GM23338 (cell line): ENCODE measurements around the gene STRBP. TPM values are rescaled to one million over a fixed set of nuclear protein-coding genes. Genes with fewer than 3 reads are reported as not detected.

Experiments
- ATAC-seq: fragments of 200-7000 bp; cut with Tn5 transposase; 3 replicates; pipeline ENCODE4 v1.9.1; 2020
- DNase-seq: peaks from one replicate; pipeline ENCODE4 v3.0.0-alpha.2; 2015; ENCODE audit warnings: low spot score
- H2AFZ ChIP-seq: fragments of 200-600 bp; sonication (generic); 2 replicates; pipeline ENCODE4 v1.8.0; 2016; ENCODE audit warnings: antibody characterized with exemption, mild to moderate bottlenecking, moderate library complexity
- H3F3A ChIP-seq: fragments of 200-600 bp; sonication (generic); replicated peaks from 2 replicates; pipeline ENCODE4 v1.8.0; 2017; ENCODE audit warnings: antibody characterized with exemption, mixed run types, low read depth
- H3K27ac ChIP-seq: fragments of 200-600 bp; sonication (generic); 2 replicates; pipeline ENCODE4 v1.6.1; 2016; ENCODE audit warnings: low read depth
- H3K27me3 ChIP-seq: fragments of 200-600 bp; sonication (generic); 2 replicates; pipeline ENCODE4 v1.8.0; 2016; ENCODE audit warnings: mild to moderate bottlenecking, mixed run types, moderate library complexity; ENCODE audit not compliant: insufficient read depth
- H3K36me3 ChIP-seq: fragments of 200-600 bp; sonication (generic); 2 replicates; pipeline ENCODE4 v1.8.0; 2016; ENCODE audit warnings: mild to moderate bottlenecking; ENCODE audit not compliant: insufficient read depth
- H3K4me1 ChIP-seq: fragments of 200-600 bp; sonication (generic); 2 replicates; pipeline ENCODE4 v1.8.0; 2016; ENCODE audit warnings: mild to moderate bottlenecking, moderate library complexity; ENCODE audit not compliant: insufficient read depth
- H3K4me2 ChIP-seq: fragments of 200-600 bp; sonication (generic); 2 replicates; pipeline ENCODE4 v1.7.1; 2017; ENCODE audit warnings: mixed run types
- H3K4me3 ChIP-seq: fragments of 200-600 bp; sonication (generic); 2 replicates; pipeline ENCODE4 v1.6.1; 2016; ENCODE audit warnings: mixed run types
- H3K79me2 ChIP-seq: fragments of 200-600 bp; sonication (generic); replicated peaks from 2 replicates; pipeline ENCODE4 v1.8.0; 2017; ENCODE audit warnings: mild to moderate bottlenecking; ENCODE audit not compliant: insufficient read depth
- H3K9me2 ChIP-seq: fragments of 200-600 bp; sonication (generic); 2 replicates; pipeline ENCODE4 v1.8.0; 2017; ENCODE audit not compliant: insufficient read depth
- H4K20me1 ChIP-seq: fragments of 200-600 bp; sonication (generic); replicated peaks from 2 replicates; pipeline ENCODE4 v1.8.0; 2017; ENCODE audit warnings: mild to moderate bottlenecking; ENCODE audit not compliant: insufficient read depth
- H3K27ac Mint-ChIP-seq: 2 replicates; pipeline ENCODE4 v1.8.0; 2020; ENCODE audit warnings: inconsistent platforms, mild to moderate bottlenecking, moderate library complexity, mixed read lengths
- H3K27me3 Mint-ChIP-seq: 3 replicates; pipeline ENCODE4 v1.8.0; 2022; ENCODE audit warnings: low read depth, mild to moderate bottlenecking, moderate library complexity, mixed read lengths, inconsistent platforms; ENCODE audit not compliant: insufficient read depth, poor library complexity
- H3K36me3 Mint-ChIP-seq: 3 replicates; pipeline ENCODE4 v1.8.0; 2021; ENCODE audit warnings: low read depth, mild to moderate bottlenecking, inconsistent platforms, moderate library complexity, mixed read lengths
- H3K4me1 Mint-ChIP-seq: 3 replicates; pipeline ENCODE4 v1.8.0; 2020; ENCODE audit warnings: mild to moderate bottlenecking, inconsistent platforms, mixed read lengths
- H3K4me3 Mint-ChIP-seq: 3 replicates; pipeline ENCODE4 v1.8.0; 2021; ENCODE audit warnings: moderate library complexity, mild to moderate bottlenecking, inconsistent platforms, mixed read lengths
- H3K9me3 Mint-ChIP-seq: 3 replicates; pipeline ENCODE4 v1.8.0; 2020; ENCODE audit warnings: moderate library complexity, mild to moderate bottlenecking, inconsistent platforms, mixed read lengths
- CREB1 ChIP-seq: fragments of 250-450 bp; sonication (Bioruptor Pico); IDR thresholded peaks from 2 replicates; pipeline ENCODE4 v1.5.0; 2020; ENCODE audit warnings: low read depth, mild to moderate bottlenecking, moderate library complexity
- CTCF ChIP-seq, 2 experiments: fragments of 200-600 bp in 1 of 2; sonication (generic) in 1 of 2; conservative IDR thresholded peaks; 2 replicates each; pipeline versions ENCODE4 v1.5.1 to v1.6.1; 2016 to 2017; ENCODE audit warnings: antibody characterized with exemption in 2 of 2, low read depth in 2 of 2, mild to moderate bottlenecking in 2 of 2, moderate library complexity in 1 of 2
- ETS1 ChIP-seq: IDR thresholded peaks from 2 replicates; pipeline ENCODE4 v1.6.1; 2016; ENCODE audit warnings: antibody characterized with exemption
- EZH2 ChIP-seq: fragments of 200-600 bp; sonication (generic); IDR thresholded peaks from one replicate; pipeline ENCODE4 v1.8.0; 2017; ENCODE audit warnings: antibody characterized with exemption, mild to moderate bottlenecking, low read depth; ENCODE audit not compliant: unreplicated experiment
- EZH2phosphoT487 ChIP-seq: fragments of 200-600 bp; sonication (generic); IDR thresholded peaks from one replicate; pipeline ENCODE4 v1.8.1; 2018; ENCODE audit warnings: antibody characterized with exemption; ENCODE audit not compliant: unreplicated experiment
- JUNB ChIP-seq: IDR thresholded peaks from one replicate; pipeline ENCODE4 v1.6.1; 2016; ENCODE audit warnings: antibody characterized with exemption; ENCODE audit not compliant: unreplicated experiment
- REST ChIP-seq: IDR thresholded peaks from one replicate; pipeline ENCODE4 v1.6.1; 2018; ENCODE audit warnings: antibody characterized with exemption; ENCODE audit not compliant: unreplicated experiment
- ZNF114 ChIP-seq: fragments of 250-450 bp; sonication (Bioruptor Pico); IDR thresholded peaks from 2 replicates; pipeline ENCODE4 v1.5.0; 2020; ENCODE audit warnings: mild to moderate bottlenecking, moderate library complexity
- ZNF331 ChIP-seq: fragments of 250-450 bp; sonication (Bioruptor Pico); IDR thresholded peaks from 2 replicates; pipeline ENCODE4 v1.5.0; 2020; ENCODE audit warnings: low read depth, mild to moderate bottlenecking, moderate library complexity
- polyA plus RNA-seq: library from polyadenylated mRNA; unstranded; fragments of >200 nt; fragmentation: Nextera tagmentation; extraction: Ambion mirVana; gene quantifications from 2 replicates; pipeline ENCODE4 v1.2.1, GENCODE V29; 2016
- total RNA-seq: library from RNA; depleted of rRNA; stranded (reverse); fragments of >200 nt; shearing (Covaris generic); gene quantifications from 2 replicates; pipeline ENCODE4 v1.2.3, GENCODE V29; 2014

Gene STRBP
- total and polyA plus RNA-seq, 2 experiments from 2014 or later: 80.5 to 116 TPM

GRCh38 chr9:123073991-123074422 lies 194.4 kb downstream of the STRBP start (continued):
- no peak for TF ChIP-seq CREB1 (CRISPR knock-in tag)
- no peak for TF ChIP-seq ZNF114 (CRISPR knock-in tag)
- TF ChIP-seq ETS1: no peak
- TF ChIP-seq REST: no peak
- no peak for TF ChIP-seq JUNB
- TF ChIP-seq EZH2: no peak
- no peak for TF ChIP-seq ZNF331 (CRISPR knock-in tag)
- no peak for TF ChIP-seq EZH2phosphoT487
- TF ChIP-seq CTCF (conservative IDR thresholded peaks at IDR 0.05; ENCODE audit: low read depth in 2 of 2): no peak

GRCh38 chr9:123073441-123073840 lies 194.9 kb downstream of the STRBP start:
- H3K27me3 Mint-ChIP-seq: no peaks in the 10 kb centered on the region

More at GRCh38 chr9:123073441-123073840, 194.9 kb downstream of the STRBP start:
- Histone ChIP-seq H3F3A (no peaks in the 10 kb centered on the region), H4K20me1 (no peaks in the 10 kb centered on the region), H3K27me3 (no peaks in the 10 kb centered on the region), H3K4me1 (peaks cover 52% of the 10 kb centered on the region), H3K9me2 (no peaks in the 10 kb centered on the region), H3K79me2 (no peaks in the 10 kb centered on the region), H3K4me3 (peak overlapping the region; percentile 6; the same call in 1 of the 2 replicates), H2AFZ (no peak overlapping the region), H3K4me2 (peak overlapping the region; percentile 45), H3K36me3 (no peaks in the 10 kb centered on the region), H3K27ac (peak overlapping the region; percentile 36)
- peak overlapping the region; percentile 33 for H3K4me3 Mint-ChIP-seq
- no peaks in the 10 kb centered on the region for H3K9me3 Mint-ChIP-seq
- peaks cover 30% of the 10 kb centered on the region for H3K36me3 Mint-ChIP-seq
- ATAC-seq: peak; percentile 38
- H3K4me1 Mint-ChIP-seq: peaks cover 61% of the 10 kb centered on the region
- peak; percentile 40 for DNase-seq
- H3K27ac Mint-ChIP-seq: peak overlapping the region; percentile 83
- TF ChIP-seq ZNF331 (CRISPR knock-in tag): no peak
- peak in 1 of 2 experiments; percentile 18; a peak in 2 of 4 replicates for TF ChIP-seq CTCF (conservative IDR thresholded peaks at IDR 0.05; ENCODE audit: low read depth in 2 of 2)
